BJ (cell line): ENCODE measurements around the gene WFS1. TPM values are rescaled to one million over a fixed set of nuclear protein-coding genes. Genes with fewer than 3 reads are reported as not detected.

ENCODE experiments used
- CTCF ChIA-PET: fragments of 350-600 bp; formaldehyde crosslinking; extraction: SDS; loops from one replicate; lab custom pipeline; 2021; ENCODE audit warnings: antibody characterized with exemption, inconsistent platforms; lab: Yijun Ruan, JAX
- POLR2A ChIA-PET: fragments of 300-600 bp; sonication (Branson Sonifier 250); formaldehyde crosslinking; extraction: SDS; loops from one replicate; lab custom pipeline; 2021; ENCODE audit warnings: antibody characterized with exemption; lab: Charles Lee
- DNase-seq: peaks from one replicate; pipeline ENCODE4 v3.0.0-alpha.2; 2011; ENCODE audit warnings: low read depth
- H3K27me3 ChIP-seq: 2 replicates; pipeline ENCODE4 v1.6.0; 2011; ENCODE audit warnings: low read length; ENCODE audit not compliant: control insufficient read depth, insufficient read depth
- H3K36me3 ChIP-seq: 2 replicates; pipeline ENCODE4 v1.5.1; 2011; ENCODE audit warnings: low read length; ENCODE audit not compliant: control insufficient read depth, insufficient read depth
- H3K4me3 ChIP-seq: 2 replicates; pipeline ENCODE4 v1.5.1; 2011; ENCODE audit warnings: low read depth, mild to moderate bottlenecking, control low read depth, low read length
- CTCF ChIP-seq: IDR thresholded peaks from 2 replicates; pipeline ENCODE4 v1.5.1; 2011; ENCODE audit warnings: low read depth, mild to moderate bottlenecking, control low read depth, inconsistent platforms, low read length, moderate library complexity; ENCODE audit not compliant: insufficient read depth
- polyA plus RNA-seq: library from polyadenylated mRNA; depleted of rRNA; stranded (reverse); fragments of >200 nt; gene quantifications from 2 replicates; pipeline ENCODE4 v1.2.3, GENCODE V29; 2011; rRNA removed

Gene WFS1
- polyA plus RNA-seq, 1 experiment, result 66.4 TPM

DNA sequence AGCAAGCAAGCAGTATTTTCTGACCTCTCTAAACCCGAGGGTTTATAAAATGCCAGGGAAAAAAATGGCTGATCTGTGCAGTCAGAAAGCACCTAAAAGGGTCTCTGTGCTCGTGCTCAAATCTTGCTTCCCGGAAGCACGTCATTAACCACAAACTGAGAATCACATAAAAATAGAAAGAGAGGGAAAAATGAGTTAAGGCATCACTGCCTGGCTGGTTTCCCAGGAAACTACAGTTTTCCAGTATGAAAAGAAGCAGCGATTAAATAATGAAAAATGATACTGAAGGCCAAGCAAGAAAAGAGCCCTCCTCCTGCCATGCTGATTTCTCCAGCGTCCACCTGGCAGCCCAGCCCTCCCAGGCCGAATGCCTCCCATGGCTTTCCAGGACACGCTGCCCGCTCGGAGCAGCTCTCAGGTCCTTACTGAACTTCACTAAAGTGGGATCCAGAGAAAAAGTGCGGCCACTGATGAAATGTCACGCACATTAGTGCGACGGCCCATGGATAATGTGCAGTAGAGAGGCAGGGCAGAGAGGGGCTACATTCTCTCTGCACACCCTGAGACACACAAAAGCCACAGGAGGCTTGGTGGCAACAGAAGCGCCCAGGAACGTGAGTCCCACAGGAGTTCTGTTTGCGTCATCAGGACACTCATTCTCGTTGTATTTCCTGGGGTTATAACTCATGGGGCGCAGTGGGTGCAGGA, 80.4 kb downstream of the WFS1 start:
- TF ChIP-seq CTCF, result no peak
- Histone ChIP-seq H3K4me3 (no peak overlapping the region), H3K27me3 (no peaks in the 10 kb centered on the region), H3K36me3 (no peaks in the 10 kb centered on the region)
- POLR2A ChIA-PET, result no interaction called here
- CTCF ChIA-PET, result no interaction called here
- no peak for DNase-seq

GRCh38 chr4:6350646-6351045, 81.0 kb downstream of the WFS1 start:
- no peak for TF ChIP-seq CTCF
- CTCF ChIA-PET, result no interaction called here
- no peak overlapping the region for H3K4me3 ChIP-seq
- H3K27me3 ChIP-seq, result no peaks in the 10 kb centered on the region
- H3K36me3 ChIP-seq, result no peaks in the 10 kb centered on the region
- DNase-seq, result no peak
- POLR2A ChIA-PET, result no interaction called here

GRCh38 chr4:6351246-6352000, 81.8 kb downstream of the WFS1 start:
- ChIA-PET POLR2A (no interaction called here), CTCF (no interaction called here)
- Histone ChIP-seq H3K36me3 (no peaks in the 10 kb centered on the region), H3K27me3 (no peaks in the 10 kb centered on the region), H3K4me3 (no peak overlapping the region)
- DNase-seq, result no peak
- no peak for TF ChIP-seq CTCF

- ChIA-PET POLR2A (no interaction called here), CTCF (interaction anchor here (1.0 kb wide), 1 partner anchor 101 kb away, joined by 4 read pairs; no protein-coding TSS in a partner anchor)
- no peak overlapping the region for H3K4me3 ChIP-seq
- DNase-seq, result no peak
- H3K27me3 ChIP-seq, result no peaks in the 10 kb centered on the region
- no peak for TF ChIP-seq CTCF
- no peaks in the 10 kb centered on the region for H3K36me3 ChIP-seq
These were observed 82.5 kb downstream of the WFS1 start for GRCh38 chr4:6352031-6352692.

Other genes starting within 250 kb of the WFS1 start
- gene JAKMIP1, start 69.3 kb upstream of the WFS1 start, polyA plus RNA-seq, result not detected in 2 replicates
- 0.06 TPM in 1 of 2 replicates, not detected in the other for gene PPP2R2C, start 202.8 kb downstream of the WFS1 start, polyA plus RNA-seq